Endothelial cell (in vitro differentiated cells): ENCODE data around the gene DYNC1I1. TPM values are rescaled to one million over a fixed set of nuclear protein-coding genes. Genes with fewer than 3 reads are reported as not detected.

Source experiments
- DNase-seq: peaks from one replicate; pipeline ENCODE4 v3.0.0; 2021; ENCODE audit warnings: low spot score
- H3K27ac Mint-ChIP-seq: one replicate; pipeline ENCODE4 v1.8.0; 2021; ENCODE audit warnings: mixed read lengths, inconsistent platforms; ENCODE audit not compliant: unreplicated experiment
- H3K27me3 Mint-ChIP-seq: one replicate; pipeline ENCODE4 v1.8.0; 2021; ENCODE audit warnings: mild to moderate bottlenecking, moderate library complexity, mixed read lengths, inconsistent platforms; ENCODE audit not compliant: unreplicated experiment
- H3K36me3 Mint-ChIP-seq: one replicate; pipeline ENCODE4 v1.8.0; 2021; ENCODE audit warnings: mild to moderate bottlenecking, low read depth, mixed read lengths, inconsistent platforms; ENCODE audit not compliant: unreplicated experiment
- H3K4me1 Mint-ChIP-seq: one replicate; pipeline ENCODE4 v1.8.0; 2021; ENCODE audit warnings: mild to moderate bottlenecking, mixed read lengths, inconsistent platforms; ENCODE audit not compliant: unreplicated experiment
- H3K4me3 Mint-ChIP-seq: one replicate; pipeline ENCODE4 v1.8.0; 2021; ENCODE audit warnings: mild to moderate bottlenecking, mixed read lengths, inconsistent platforms; ENCODE audit not compliant: unreplicated experiment
- H3K9me3 Mint-ChIP-seq: one replicate; pipeline ENCODE4 v1.8.0; 2021; ENCODE audit warnings: mixed read lengths, inconsistent platforms; ENCODE audit not compliant: unreplicated experiment
- total RNA-seq: library from RNA; stranded (reverse); fragmentation: NEBNext Ultra II Directional; extraction: Animal tissue kit (Norgen Biotek cat#: 25700); gene quantifications from one replicate; pipeline ENCODE4 v1.2.1, GENCODE V29; 2021; ENCODE audit not compliant: unreplicated experiment
- TF ChIP-seq, protein P1 (sequence below): fragments of 200-600 bp; sonication (generic); IDR thresholded peaks from one replicate; pipeline ENCODE4 v1.5.0; 2021; ENCODE audit warnings: antibody characterized with exemption; ENCODE audit not compliant: unreplicated experiment

DYNC1I1 gene
- total RNA-seq, 1 donor from 2014 or later = 3.1 TPM

- Mint-ChIP-seq H3K9me3 (no peaks in the 10 kb centered on the region), H3K36me3 (no peaks in the 10 kb centered on the region), H3K27me3 (no peaks in the 10 kb centered on the region), H3K27ac (no peak overlapping the region), H3K4me1 (peaks cover 12% of the 10 kb centered on the region), H3K4me3 (no peak overlapping the region)
- TF ChIP-seq, protein P1, sequence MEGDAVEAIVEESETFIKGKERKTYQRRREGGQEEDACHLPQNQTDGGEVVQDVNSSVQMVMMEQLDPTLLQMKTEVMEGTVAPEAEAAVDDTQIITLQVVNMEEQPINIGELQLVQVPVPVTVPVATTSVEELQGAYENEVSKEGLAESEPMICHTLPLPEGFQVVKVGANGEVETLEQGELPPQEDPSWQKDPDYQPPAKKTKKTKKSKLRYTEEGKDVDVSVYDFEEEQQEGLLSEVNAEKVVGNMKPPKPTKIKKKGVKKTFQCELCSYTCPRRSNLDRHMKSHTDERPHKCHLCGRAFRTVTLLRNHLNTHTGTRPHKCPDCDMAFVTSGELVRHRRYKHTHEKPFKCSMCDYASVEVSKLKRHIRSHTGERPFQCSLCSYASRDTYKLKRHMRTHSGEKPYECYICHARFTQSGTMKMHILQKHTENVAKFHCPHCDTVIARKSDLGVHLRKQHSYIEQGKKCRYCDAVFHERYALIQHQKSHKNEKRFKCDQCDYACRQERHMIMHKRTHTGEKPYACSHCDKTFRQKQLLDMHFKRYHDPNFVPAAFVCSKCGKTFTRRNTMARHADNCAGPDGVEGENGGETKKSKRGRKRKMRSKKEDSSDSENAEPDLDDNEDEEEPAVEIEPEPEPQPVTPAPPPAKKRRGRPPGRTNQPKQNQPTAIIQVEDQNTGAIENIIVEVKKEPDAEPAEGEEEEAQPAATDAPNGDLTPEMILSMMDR = no peak
- DNase-seq = no peak
Observed at GRCh38 chr7:96126382-96126781, 354.0 kb downstream of the DYNC1I1 start.

- no peaks in the 10 kb centered on the region for H3K27me3 Mint-ChIP-seq
- no peak overlapping the region for H3K27ac Mint-ChIP-seq
- H3K4me1 Mint-ChIP-seq = peaks cover 12% of the 10 kb centered on the region
- no peak for DNase-seq
- no peaks in the 10 kb centered on the region for H3K9me3 Mint-ChIP-seq
- no peak overlapping the region for H3K4me3 Mint-ChIP-seq
- TF ChIP-seq, protein P1 = no peak
- H3K36me3 Mint-ChIP-seq = no peaks in the 10 kb centered on the region
Observed at GRCh38 chr7:96127746-96128145, 355.4 kb downstream of the DYNC1I1 start.

GRCh38 chr7:96131525-96131924 lies 359.2 kb downstream of the DYNC1I1 start:
- Mint-ChIP-seq H3K27ac (no peak overlapping the region), H3K9me3 (no peaks in the 10 kb centered on the region), H3K27me3 (peaks cover 2% of the 10 kb centered on the region), H3K4me1 (peaks cover 7% of the 10 kb centered on the region), H3K4me3 (no peak overlapping the region), H3K36me3 (peaks cover 3% of the 10 kb centered on the region)
- TF ChIP-seq, protein P1 = no peak
- DNase-seq = no peak

- TF ChIP-seq, protein P1 = no peak
- H3K27ac Mint-ChIP-seq = no peak overlapping the region
- H3K27me3 Mint-ChIP-seq = peaks cover 2% of the 10 kb centered on the region
- peaks cover 3% of the 10 kb centered on the region for H3K36me3 Mint-ChIP-seq
- no peak overlapping the region for H3K4me3 Mint-ChIP-seq
- no peak for DNase-seq
- no peaks in the 10 kb centered on the region for H3K9me3 Mint-ChIP-seq
- H3K4me1 Mint-ChIP-seq = peaks cover 7% of the 10 kb centered on the region
Observed at GRCh38 chr7:96135241-96135640, 362.9 kb downstream of the DYNC1I1 start.

DNA sequence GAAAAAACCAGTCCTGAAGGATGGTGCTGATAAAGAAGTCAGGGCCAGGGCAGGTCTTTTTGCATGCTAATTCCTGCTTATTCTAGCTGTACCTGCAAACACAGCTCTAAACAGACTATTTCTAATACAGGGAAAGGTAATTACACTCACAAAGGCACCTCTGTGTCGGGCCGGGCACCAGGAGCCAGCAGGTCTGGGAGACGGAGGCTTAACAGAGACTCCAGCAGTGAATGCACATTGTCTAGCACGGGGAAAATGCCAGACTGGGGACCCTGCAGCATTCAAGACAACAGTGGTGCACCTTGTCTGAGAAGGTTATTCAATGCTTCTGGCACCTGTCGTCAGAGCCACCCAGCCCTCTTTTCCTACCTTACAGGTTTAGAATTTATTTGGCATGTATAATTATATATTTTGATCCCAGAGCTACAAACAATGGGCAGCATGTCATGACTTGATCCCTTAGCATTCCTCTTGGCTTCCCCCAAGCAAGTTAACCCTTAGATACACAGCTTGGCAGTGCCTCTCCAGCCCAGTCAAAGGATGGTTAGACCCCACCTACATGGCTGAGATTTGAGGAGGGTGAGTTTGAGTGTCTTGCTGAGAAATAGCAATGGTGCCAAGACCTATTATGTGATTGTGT lies 364.4 kb downstream of the DYNC1I1 start:
- Mint-ChIP-seq H3K27ac (no peak overlapping the region), H3K9me3 (no peaks in the 10 kb centered on the region), H3K36me3 (peaks cover 3% of the 10 kb centered on the region), H3K4me1 (peaks cover 7% of the 10 kb centered on the region), H3K27me3 (peaks cover 2% of the 10 kb centered on the region), H3K4me3 (no peak overlapping the region)
- no peak for DNase-seq
- TF ChIP-seq, protein P1 = no peak
